HFF-Myc (cell line): ENCODE data around the gene PLEKHF1.
A peak's percentile ranks its signal among the peaks of the same experiment; 100 is the strongest.

ENCODE experiments used
- DNase-seq: peaks from one replicate; pipeline ENCODE4 v3.0.0-alpha.2; 2011; ENCODE audit warnings: low read depth; ENCODE audit errors: extremely low read depth
- H3K4me3 ChIP-seq: replicated peaks from 2 replicates; pipeline ENCODE4 v1.5.1; 2011; ENCODE audit warnings: low read depth, mild to moderate bottlenecking, control low read depth, low read length
- CTCF ChIP-seq: IDR thresholded peaks from 2 replicates; pipeline ENCODE4 v1.5.1; 2012; ENCODE audit warnings: mild to moderate bottlenecking, low read depth, low read length, control low read depth; ENCODE audit errors: missing control alignments

PLEKHF1 gene

DNA sequence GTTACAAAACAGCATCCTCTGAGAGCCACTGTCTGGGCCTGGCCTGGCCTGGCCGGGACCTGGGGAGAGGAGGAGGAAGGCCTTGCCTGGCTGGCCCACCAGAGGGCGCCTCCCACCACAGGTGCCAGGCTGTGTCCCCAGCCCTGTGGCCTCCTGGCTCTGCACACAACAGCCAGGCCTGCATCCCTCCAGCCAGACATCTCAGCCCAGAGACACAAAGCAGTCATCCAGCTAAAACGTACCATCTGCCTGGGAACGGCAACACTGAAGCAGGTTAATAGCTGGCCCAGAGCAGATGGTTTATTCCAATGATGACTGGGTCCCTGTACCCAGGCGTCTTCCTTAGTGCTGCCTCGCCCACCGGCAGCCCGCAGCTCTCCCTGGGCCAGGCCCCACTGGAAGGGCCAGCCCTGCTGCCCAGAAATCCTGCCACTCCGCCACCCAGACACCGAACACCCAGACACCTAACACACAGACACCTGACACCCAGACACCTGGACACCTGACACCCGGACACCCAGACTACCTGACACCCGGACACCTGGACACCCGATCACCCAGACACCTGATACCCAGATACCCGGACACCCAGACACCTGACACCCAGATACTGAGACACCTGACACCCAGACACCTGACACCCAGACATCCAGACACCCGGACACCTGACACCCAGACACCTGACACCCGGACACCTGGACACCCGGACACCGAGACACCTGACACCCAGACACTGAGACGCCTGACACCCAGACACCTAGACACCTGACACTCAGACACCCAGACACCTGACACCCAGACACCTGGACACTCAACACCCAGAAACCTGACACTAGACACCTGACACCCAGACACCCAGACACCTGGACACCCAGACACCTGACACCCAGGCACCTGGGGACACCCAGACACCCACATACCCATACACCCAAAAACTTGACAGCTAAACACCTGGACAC lies 29.7 kb downstream of the PLEKHF1 start:
- H3K4me3 ChIP-seq: no peak overlapping the region
- peak; percentile 39 for DNase-seq
- peak; percentile 94 for TF ChIP-seq CTCF

- no peak for TF ChIP-seq CTCF
Measured at GRCh38 chr19:29695765-29696564, 30.7 kb downstream of the PLEKHF1 start.

GRCh38 chr19:29696565-29696846 lies 31.2 kb downstream of the PLEKHF1 start:
- H3K4me3 ChIP-seq: no peak overlapping the region
- DNase-seq: no peak
- no peak for TF ChIP-seq CTCF

More at GRCh38 chr19:29695765-29696564, 30.7 kb downstream of the PLEKHF1 start:
- DNase-seq: no peak
- H3K4me3 ChIP-seq: no peak overlapping the region

- no peak for DNase-seq
- TF ChIP-seq CTCF: no peak
- no peak overlapping the region for H3K4me3 ChIP-seq
Measured at GRCh38 chr19:29697523-29698261, 32.4 kb downstream of the PLEKHF1 start.

DNA sequence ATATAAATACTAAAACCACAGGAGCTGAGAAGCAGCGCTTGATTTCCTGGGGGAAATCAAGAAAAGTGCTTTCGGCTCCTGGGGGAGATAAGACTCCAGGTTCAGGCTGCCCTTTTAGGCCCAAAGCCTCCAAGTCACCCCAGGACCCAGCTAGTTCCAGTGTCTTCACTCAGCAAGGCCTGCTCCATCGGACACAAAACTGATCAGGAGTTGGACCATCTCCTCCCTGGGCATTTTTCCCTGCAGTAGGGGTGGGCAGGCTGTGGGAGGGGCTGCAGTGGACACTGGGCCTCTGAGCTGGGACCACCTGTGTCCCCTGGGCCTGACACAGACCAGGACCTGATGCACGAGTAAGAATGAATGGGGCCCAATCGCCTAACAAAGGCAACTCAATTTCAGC lies 34.6 kb downstream of the PLEKHF1 start:
- no peak for DNase-seq
- no peak for TF ChIP-seq CTCF
- no peak overlapping the region for H3K4me3 ChIP-seq

GRCh38 chr19:29700498-29700897 lies 35.2 kb downstream of the PLEKHF1 start:
- H3K4me3 ChIP-seq: no peak overlapping the region
- no peak for TF ChIP-seq CTCF
- no peak for DNase-seq
